Measurements from ENCODE around the gene TCP11. TPM values are rescaled to one million over a fixed set of nuclear protein-coding genes. Genes with fewer than 3 reads are reported as not detected.

Gene TCP11
- total RNA-seq, 4 donors from 2014 or later = not detected

DNA sequence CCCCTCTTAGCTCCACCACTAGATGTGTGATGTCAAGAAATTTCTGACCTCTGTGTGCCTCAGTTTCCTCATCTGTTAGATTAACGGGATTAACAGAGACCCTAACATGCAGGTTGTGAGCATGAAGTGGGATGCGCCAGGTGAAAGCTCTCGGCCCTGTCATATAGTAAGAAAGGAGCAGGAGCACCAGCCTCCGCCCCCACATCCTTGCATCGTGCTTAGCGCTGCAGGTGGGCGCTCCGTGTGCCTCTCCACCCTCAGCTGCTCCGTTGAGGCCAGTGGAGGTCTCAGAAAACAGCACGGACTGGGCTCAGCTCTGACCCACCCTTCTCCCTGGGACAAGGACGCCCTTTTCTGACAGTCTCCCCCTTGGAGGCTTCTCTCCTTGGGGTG, 63.4 kb downstream of the TCP11 start:
- H3K4me3 ChIP-seq = no peak overlapping the region
- H3K36me3 ChIP-seq = peaks cover 0 to 86% (median 0%) of the 10 kb centered on the region in 3 donors
- peak in 1 of 3 donors; percentile 32 for DNase-seq
- peaks cover 0 to 8% (median 0%) of the 10 kb centered on the region in 4 donors for H3K4me1 ChIP-seq
- TF ChIP-seq POLR2A (IDR thresholded peaks at IDR 0.05) = no peak
- TF ChIP-seq, protein P1, sequence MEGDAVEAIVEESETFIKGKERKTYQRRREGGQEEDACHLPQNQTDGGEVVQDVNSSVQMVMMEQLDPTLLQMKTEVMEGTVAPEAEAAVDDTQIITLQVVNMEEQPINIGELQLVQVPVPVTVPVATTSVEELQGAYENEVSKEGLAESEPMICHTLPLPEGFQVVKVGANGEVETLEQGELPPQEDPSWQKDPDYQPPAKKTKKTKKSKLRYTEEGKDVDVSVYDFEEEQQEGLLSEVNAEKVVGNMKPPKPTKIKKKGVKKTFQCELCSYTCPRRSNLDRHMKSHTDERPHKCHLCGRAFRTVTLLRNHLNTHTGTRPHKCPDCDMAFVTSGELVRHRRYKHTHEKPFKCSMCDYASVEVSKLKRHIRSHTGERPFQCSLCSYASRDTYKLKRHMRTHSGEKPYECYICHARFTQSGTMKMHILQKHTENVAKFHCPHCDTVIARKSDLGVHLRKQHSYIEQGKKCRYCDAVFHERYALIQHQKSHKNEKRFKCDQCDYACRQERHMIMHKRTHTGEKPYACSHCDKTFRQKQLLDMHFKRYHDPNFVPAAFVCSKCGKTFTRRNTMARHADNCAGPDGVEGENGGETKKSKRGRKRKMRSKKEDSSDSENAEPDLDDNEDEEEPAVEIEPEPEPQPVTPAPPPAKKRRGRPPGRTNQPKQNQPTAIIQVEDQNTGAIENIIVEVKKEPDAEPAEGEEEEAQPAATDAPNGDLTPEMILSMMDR (IDR thresholded peaks at IDR 0.05) = no peak
- no peaks in the 10 kb centered on the region for H3K9me3 ChIP-seq
- no peak overlapping the region for H3K27ac ChIP-seq
- no peaks in the 10 kb centered on the region for H3K27me3 ChIP-seq

DNA sequence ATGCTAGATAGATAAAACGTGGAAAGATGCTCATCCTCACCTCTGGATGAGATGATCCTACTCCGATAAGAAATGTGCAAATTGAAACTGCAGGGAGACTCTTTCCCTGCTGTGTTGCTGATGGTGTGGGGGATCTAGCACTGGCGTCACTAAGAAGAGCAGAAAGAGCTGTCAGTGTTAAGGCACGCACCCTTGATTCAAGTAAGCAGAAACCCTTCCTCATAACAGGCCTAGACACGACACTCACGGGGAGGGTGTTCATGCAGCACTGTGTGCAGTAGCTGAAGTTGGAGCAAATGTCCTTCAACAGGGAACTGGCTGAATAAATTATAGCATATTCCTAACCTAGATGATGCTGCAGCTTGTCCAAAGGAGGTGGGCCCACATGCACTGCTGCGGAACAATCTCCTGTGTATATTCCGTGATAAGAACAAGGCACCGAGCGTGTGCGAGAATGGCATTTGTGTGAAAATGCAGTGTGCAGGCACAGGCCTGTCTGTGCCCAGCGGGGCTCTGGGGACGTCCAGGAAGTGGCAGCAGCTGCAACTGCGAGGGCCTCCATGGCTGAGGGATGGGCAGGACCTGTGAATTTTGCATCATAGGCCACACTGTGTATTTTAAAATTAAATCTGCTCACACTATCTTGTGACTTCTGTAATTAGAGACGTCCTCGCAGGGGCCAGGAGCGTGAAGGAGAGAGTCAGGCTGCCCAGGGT, 64.0 kb downstream of the TCP11 start:
- Histone ChIP-seq H3K27me3 (no peaks in the 10 kb centered on the region), H3K27ac (no peak overlapping the region), H3K4me3 (no peak overlapping the region), H3K9me3 (no peaks in the 10 kb centered on the region), H3K4me1 (peaks cover 0 to 4% (median 0%) of the 10 kb centered on the region in 4 donors), H3K36me3 (peaks cover 0 to 85% (median 0%) of the 10 kb centered on the region in 3 donors)
- no peak for TF ChIP-seq POLR2A (IDR thresholded peaks at IDR 0.05)
- TF ChIP-seq, protein P1 (IDR thresholded peaks at IDR 0.05) = no peak
- DNase-seq = peak in 1 of 3 donors; percentile 12

DNA sequence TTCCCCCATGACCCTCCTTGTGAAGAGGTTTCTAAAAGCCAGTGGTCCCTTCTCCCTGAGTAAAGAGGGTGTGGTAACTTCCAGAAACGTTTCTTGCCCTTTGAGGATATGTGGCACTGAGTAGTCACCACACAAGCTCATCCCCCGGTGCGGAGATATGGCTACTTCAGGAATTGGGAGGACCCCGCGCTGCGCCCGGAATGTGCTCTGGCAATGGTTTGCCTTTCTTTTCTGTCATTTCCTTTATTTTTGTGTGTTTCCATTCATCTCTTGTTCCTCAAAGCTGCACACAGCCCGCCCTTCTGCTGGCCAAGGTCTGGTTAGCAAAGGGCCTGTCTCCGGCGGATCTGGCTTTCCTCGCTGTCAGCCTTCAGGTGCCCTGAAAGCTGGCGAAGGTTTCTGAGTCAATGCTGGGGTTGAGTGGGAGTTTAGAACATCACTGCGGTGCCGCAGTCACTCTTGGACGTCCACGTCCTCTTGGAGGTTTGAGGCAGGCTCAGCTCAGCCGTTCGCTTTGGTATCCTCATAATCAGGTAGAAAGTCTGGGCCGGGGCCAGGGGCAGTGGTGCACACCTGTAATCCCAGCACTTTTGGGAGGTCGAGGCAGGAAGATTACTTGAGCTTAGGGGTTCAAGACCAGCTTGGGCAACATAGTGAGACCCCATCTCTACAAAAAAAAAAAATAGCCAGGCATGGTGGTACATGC, 67.2 kb downstream of the TCP11 start:
- Histone ChIP-seq H3K27me3 (no peaks in the 10 kb centered on the region), H3K9me3 (no peaks in the 10 kb centered on the region), H3K4me1 (no peaks in the 10 kb centered on the region), H3K36me3 (peaks cover 0 to 64% (median 0%) of the 10 kb centered on the region in 3 donors), H3K27ac (no peak overlapping the region), H3K4me3 (no peak overlapping the region)
- TF ChIP-seq, protein P1 (IDR thresholded peaks at IDR 0.05) = no peak
- no peak for TF ChIP-seq POLR2A (IDR thresholded peaks at IDR 0.05)
- peak in 1 of 3 donors; percentile 28 for DNase-seq

DNA sequence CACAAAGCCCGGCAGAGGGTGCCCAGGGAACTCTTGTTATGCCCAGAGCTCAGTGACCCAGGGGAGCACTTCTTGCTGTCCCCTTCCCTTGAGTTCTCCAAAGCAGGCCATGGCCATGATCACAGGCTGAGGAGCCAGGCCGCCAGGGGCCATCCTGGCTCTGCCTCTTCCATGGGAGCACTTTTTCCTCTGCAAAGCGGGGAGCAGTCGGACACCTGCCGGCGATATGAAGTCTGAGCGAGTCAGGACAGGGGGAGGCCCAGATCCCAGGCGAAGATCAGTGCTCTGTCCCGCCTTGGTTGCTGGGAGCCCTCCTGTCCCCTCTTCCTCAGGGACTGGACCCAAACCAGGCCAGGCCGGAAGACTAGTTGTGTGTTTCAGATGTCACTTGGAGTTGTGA, 67.9 kb downstream of the TCP11 start:
- Histone ChIP-seq H3K27me3 (no peaks in the 10 kb centered on the region), H3K4me1 (no peaks in the 10 kb centered on the region), H3K9me3 (no peaks in the 10 kb centered on the region), H3K4me3 (no peak overlapping the region), H3K36me3 (peaks cover 0 to 57% (median 0%) of the 10 kb centered on the region in 3 donors), H3K27ac (no peak overlapping the region)
- peak in 1 of 3 donors; percentile 24 for DNase-seq
- TF ChIP-seq, protein P1 (IDR thresholded peaks at IDR 0.05) = no peak
- no peak for TF ChIP-seq POLR2A (IDR thresholded peaks at IDR 0.05)

DNA sequence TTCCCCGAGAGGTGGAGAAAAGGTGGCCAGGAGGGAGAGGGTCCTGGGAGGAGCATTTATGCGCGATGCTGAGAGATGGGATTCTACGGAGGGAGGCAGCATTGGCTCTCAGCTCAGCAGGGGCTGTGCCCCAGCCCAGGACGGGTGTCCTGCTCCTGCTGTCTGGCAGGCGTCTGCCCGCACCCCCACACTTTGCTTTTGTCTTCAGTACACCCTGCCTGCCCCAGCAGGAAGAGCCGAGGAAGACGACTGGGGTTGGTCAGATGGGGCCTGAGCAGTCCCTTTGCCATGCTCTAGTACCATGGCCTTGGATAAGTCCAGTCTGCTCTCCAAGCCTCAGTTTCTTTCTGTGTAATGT, 68.5 kb downstream of the TCP11 start:
- H3K4me3 ChIP-seq = no peak overlapping the region
- no peak for DNase-seq
- H3K36me3 ChIP-seq = peaks cover 0 to 52% (median 0%) of the 10 kb centered on the region in 3 donors
- H3K27ac ChIP-seq = no peak overlapping the region
- TF ChIP-seq POLR2A (IDR thresholded peaks at IDR 0.05) = no peak
- TF ChIP-seq, protein P1 (IDR thresholded peaks at IDR 0.05) = no peak
- H3K4me1 ChIP-seq = no peaks in the 10 kb centered on the region
- no peaks in the 10 kb centered on the region for H3K27me3 ChIP-seq
- H3K9me3 ChIP-seq = no peaks in the 10 kb centered on the region

Measured in Peyer's patch (tissue), 4 donors.